GM12872 (cell line): ENCODE data around the gene SETBP1.

Source experiments
- CTCF ChIP-seq: IDR thresholded peaks from 3 replicates; pipeline ENCODE4 v1.5.1; 2011; ENCODE audit warnings: low read depth, mild to moderate bottlenecking, low read length, moderate library complexity; ENCODE audit not compliant: insufficient read depth

The SETBP1 gene

GRCh38 chr18:44733754-44734465 is 53.2 kb downstream of the SETBP1 start:
- TF ChIP-seq CTCF = no peak

GRCh38 chr18:44735096-44735495 is 54.4 kb downstream of the SETBP1 start:
- no peak for TF ChIP-seq CTCF

- TF ChIP-seq CTCF = no peak
Observed at GRCh38 chr18:44736664-44737380, 56.1 kb downstream of the SETBP1 start.

- no peak for TF ChIP-seq CTCF
Observed at GRCh38 chr18:44737623-44738022, 56.9 kb downstream of the SETBP1 start.

GRCh38 chr18:44740000-44740399 is 59.3 kb downstream of the SETBP1 start:
- no peak for TF ChIP-seq CTCF

DNA sequence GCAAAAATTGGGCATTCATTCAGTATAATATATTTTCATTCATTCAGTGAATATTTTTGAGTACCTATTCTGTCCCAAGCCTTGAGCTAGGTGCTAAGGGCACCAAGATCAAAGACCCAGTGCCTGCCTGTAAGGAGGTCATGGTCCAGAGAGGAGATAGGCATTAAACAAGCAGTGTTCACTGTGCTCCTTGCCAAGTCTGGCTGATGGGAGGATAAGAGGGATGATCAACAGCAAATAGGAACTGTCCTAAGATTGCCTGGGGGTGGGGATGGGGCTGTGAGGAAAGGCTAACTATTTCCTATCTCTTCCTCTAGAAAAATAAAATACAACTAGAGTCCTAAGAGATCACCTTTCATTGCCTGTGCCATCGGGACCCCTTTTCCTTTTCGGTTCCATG is 60.4 kb downstream of the SETBP1 start:
- TF ChIP-seq CTCF = no peak

- TF ChIP-seq CTCF = no peak
Observed at GRCh38 chr18:44741511-44741910, 60.8 kb downstream of the SETBP1 start.
